HCT116 (cell line): ENCODE measurements around the gene ADGRE1. TPM values are rescaled to one million over a fixed set of nuclear protein-coding genes. Genes with fewer than 3 reads are reported as not detected.

ENCODE experiments used
- ATAC-seq: fragments of 200-7000 bp; cut with Tn5 transposase; 2 replicates; pipeline ENCODE4 v1.9.1; 2020; ENCODE audit warnings: mild to moderate bottlenecking, moderate library complexity
- BruUV-seq: library from RNA; stranded (reverse); fragments of 400-500 nt; replicated peaks from 2 replicates; lab custom pipeline; 2021; lab: Mats Ljungman, UMichigan
- CTCF ChIA-PET: fragments of 300-600 bp; sonication (Branson Sonifier 250); formaldehyde crosslinking; loops from one replicate; lab custom pipeline; 2021; ENCODE audit warnings: antibody characterized with exemption; lab: Charles Lee
- POLR2A ChIA-PET: fragments of 300-600, 350-600 bp; sonication (Branson Sonifier 250); formaldehyde crosslinking; loops from one replicate; lab custom pipeline; 2021; ENCODE audit warnings: antibody characterized with exemption; lab: Charles Lee
- RAD21 ChIA-PET, 2 experiments: fragments of 300-600 bp; sonication (Branson Sonifier 250); formaldehyde crosslinking; loops; one replicate each; lab custom pipeline; 2023; ENCODE audit warnings: low total read pairs in 2 of 2; ENCODE audit not compliant: uncharacterized antibody in 2 of 2, unreplicated experiment in 2 of 2, low non-redundant PET in 1 of 2; lab: Charles Lee
- DNase-seq: peaks from one replicate; pipeline ENCODE4 v3.0.0-alpha.2; 2010; ENCODE audit warnings: low read depth, low spot score
- H2AFZ ChIP-seq: fragments of 200-600 bp; shearing (Covaris generic), sonication (generic); 2 replicates; pipeline ENCODE4 v1.6.1; 2017; ENCODE audit warnings: low read depth, mixed run types, mixed read lengths, antibody characterized with exemption, low read length; ENCODE audit not compliant: poor library complexity, severe bottlenecking
- H3K27ac ChIP-seq: 2 replicates; pipeline ENCODE4 v1.5.1; 2012; ENCODE audit warnings: low read depth, low read length
- H3K27me3 ChIP-seq: fragments of 200-600 bp; sonication (generic); 2 replicates; pipeline ENCODE4 v1.6.1; 2016; ENCODE audit warnings: mixed run types, low read length, mixed read lengths; ENCODE audit not compliant: insufficient read depth
- H3K36me3 ChIP-seq, 2 experiments: fragments of 200-500 bp in 1 of 2; fragments of 200-600 bp in 1 of 2; sonication (Bioruptor generic) in 1 of 2; sonication (generic) in 1 of 2; 2 replicates each; pipeline versions ENCODE4 v1.5.1 to v1.6.1; 2014 to 2016; ENCODE audit warnings: low read length in 2 of 2, inconsistent platforms in 1 of 2, mixed read lengths in 1 of 2, mixed run types in 1 of 2; ENCODE audit not compliant: insufficient read depth in 2 of 2, control insufficient read depth in 1 of 2
- H3K4me1 ChIP-seq, 2 experiments: fragments of 200-600 bp in 1 of 2; sonication (generic) in 1 of 2; 2 replicates each; pipeline versions ENCODE4 v1.5.1 to v1.6.1; 2012 to 2017; ENCODE audit warnings: low read length in 2 of 2, inconsistent platforms in 1 of 2, mild to moderate bottlenecking in 1 of 2, mixed read lengths in 1 of 2, mixed run types in 1 of 2, moderate library complexity in 1 of 2; ENCODE audit not compliant: insufficient read depth in 2 of 2, control insufficient read depth in 1 of 2
- H3K4me2 ChIP-seq: fragments of 200-600 bp; sonication (generic); 2 replicates; pipeline ENCODE4 v1.6.1; 2017; ENCODE audit warnings: mixed run types, low read length, mixed read lengths
- H3K4me3 ChIP-seq, 2 experiments: fragments of 200-600 bp in 1 of 2; sonication (generic) in 1 of 2; replicated peaks in 1 of 2; 2 replicates each; pipeline ENCODE4 v1.5.1; 2011 to 2016; ENCODE audit warnings: low read length in 2 of 2, control low read depth in 1 of 2, low read depth in 1 of 2, mild to moderate bottlenecking in 1 of 2, mixed read lengths in 1 of 2, mixed run types in 1 of 2
- H3K79me2 ChIP-seq: fragments of 200-600 bp; sonication (generic); 2 replicates; pipeline ENCODE4 v1.6.1; 2017; ENCODE audit warnings: mild to moderate bottlenecking, mixed run types, low read length, moderate library complexity, mixed read lengths; ENCODE audit not compliant: insufficient read depth
- H3K9ac ChIP-seq: fragments of 200-600 bp; sonication (generic); 2 replicates; pipeline ENCODE4 v1.6.1; 2016; ENCODE audit warnings: low read length, mixed read lengths
- H3K9me2 ChIP-seq: fragments of 200-600 bp; sonication (generic), shearing (Covaris generic); 2 replicates; pipeline ENCODE4 v1.6.1; 2017; ENCODE audit warnings: mixed run types, mild to moderate bottlenecking, moderate library complexity; ENCODE audit not compliant: insufficient read depth
- H3K9me3 ChIP-seq, 2 experiments: fragments of 200-500 bp in 1 of 2; fragments of 200-600 bp in 1 of 2; sonication (Bioruptor generic) in 1 of 2; sonication (generic) in 1 of 2; 2 replicates each; pipeline ENCODE4 v1.6.1; 2014 to 2017; ENCODE audit warnings: low read length in 2 of 2, mixed read lengths in 2 of 2, inconsistent platforms in 1 of 2, low read depth in 1 of 2, mild to moderate bottlenecking in 1 of 2, mixed run types in 1 of 2, moderate library complexity in 1 of 2; ENCODE audit not compliant: control insufficient read depth in 1 of 2, insufficient read depth in 1 of 2
- H4K20me1 ChIP-seq: fragments of 200-600 bp; sonication (generic), shearing (Covaris generic); 2 replicates; pipeline ENCODE4 v1.6.1; 2017; ENCODE audit warnings: mixed run types, mild to moderate bottlenecking, moderate library complexity; ENCODE audit not compliant: insufficient read depth
- CEBPB ChIP-seq: IDR thresholded peaks from 2 replicates; pipeline ENCODE4 v1.6.1; 2012; ENCODE audit warnings: low read depth
- EGR1 ChIP-seq: IDR thresholded peaks from 2 replicates; pipeline ENCODE4 v1.6.1; 2012; ENCODE audit warnings: low read depth
- EZH2 ChIP-seq: fragments of 200-600 bp; sonication (generic); IDR thresholded peaks from 2 replicates; pipeline ENCODE4 v1.6.1; 2017; ENCODE audit warnings: antibody characterized with exemption, mixed run types
- EZH2phosphoT487 ChIP-seq: fragments of 200-600 bp; IDR thresholded peaks from 2 replicates; pipeline ENCODE4 v1.6.1; 2018; ENCODE audit warnings: antibody characterized with exemption, borderline replicate concordance
- FOSL1 ChIP-seq: IDR thresholded peaks from 2 replicates; pipeline ENCODE4 v1.6.1; 2012; ENCODE audit warnings: low read depth
- JUND ChIP-seq: IDR thresholded peaks from 2 replicates; pipeline ENCODE4 v1.6.1; 2012
- POLR2A ChIP-seq: IDR thresholded peaks from 2 replicates; pipeline ENCODE4 v1.7.0; 2011; ENCODE audit warnings: borderline replicate concordance; ENCODE audit not compliant: insufficient read depth, insufficient read length; ENCODE audit errors: extremely low read depth
- SP1 ChIP-seq: IDR thresholded peaks from 2 replicates; pipeline ENCODE4 v1.6.1; 2012; ENCODE audit warnings: low read depth
- SRF ChIP-seq: IDR thresholded peaks from 2 replicates; pipeline ENCODE4 v1.6.1; 2012; ENCODE audit warnings: low read depth
- YY1 ChIP-seq: IDR thresholded peaks from 2 replicates; pipeline ENCODE4 v1.6.1; 2011; ENCODE audit warnings: low read length, low read depth, moderate library complexity, mild to moderate bottlenecking; ENCODE audit not compliant: insufficient replicate concordance; ENCODE audit errors: extremely low read depth
- intact Hi-C: fragments of 100-400 bp; cut with micrococcal nuclease; formaldehyde crosslinking; loops from 2 replicates; pipeline ENCODE4 v1.10.0; 2022
- total RNA-seq: library from RNA; stranded (reverse); gene quantifications from one replicate; pipeline ENCODE4 v1.2.1, GENCODE V29; 2021; ENCODE audit not compliant: unreplicated experiment
- TF ChIP-seq, protein P1 (sequence below): IDR thresholded peaks from 2 replicates; pipeline ENCODE4 v1.6.1; 2012
- TF ChIP-seq, protein P2 (sequence below): IDR thresholded peaks from 2 replicates; pipeline ENCODE4 v1.6.1; 2012
- TF ChIP-seq, protein P3 (sequence below): IDR thresholded peaks from 2 replicates; pipeline ENCODE4 v1.6.1; 2012; ENCODE audit warnings: low read depth

Gene ADGRE1
- total RNA-seq, 1 experiment from 2014 or later: not detected

DNA sequence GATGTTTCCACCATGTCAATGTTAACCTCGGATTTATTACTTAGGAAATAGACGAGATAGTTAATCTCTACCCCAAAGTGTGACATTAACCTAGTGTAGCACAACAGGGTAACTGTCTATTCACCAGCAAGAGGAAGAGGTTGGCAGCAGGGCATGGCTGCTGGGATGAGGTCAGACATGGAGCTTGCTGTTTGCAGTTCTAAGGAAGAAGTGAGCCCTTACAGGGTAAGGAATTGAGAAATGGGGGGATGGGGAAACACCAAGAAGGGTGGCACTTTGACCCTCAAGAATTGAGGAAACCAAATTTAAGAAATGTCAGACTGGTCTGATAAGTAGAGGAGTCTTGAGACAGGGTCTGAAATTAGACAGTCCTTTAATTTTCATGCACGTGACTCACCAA is 71.4 kb downstream of the ADGRE1 start:
- ChIA-PET CTCF (no interaction called here), POLR2A (no interaction called here), RAD21 (no interaction called here)
- H3K9me2 ChIP-seq: no peaks in the 10 kb centered on the region
- H3K9ac ChIP-seq: no peak overlapping the region
- H3K27ac ChIP-seq: no peak overlapping the region
- TF ChIP-seq, protein P1, sequence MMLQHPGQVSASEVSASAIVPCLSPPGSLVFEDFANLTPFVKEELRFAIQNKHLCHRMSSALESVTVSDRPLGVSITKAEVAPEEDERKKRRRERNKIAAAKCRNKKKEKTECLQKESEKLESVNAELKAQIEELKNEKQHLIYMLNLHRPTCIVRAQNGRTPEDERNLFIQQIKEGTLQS: no peak
- TF ChIP-seq CEBPB (no peak), SP1 (no peak), EZH2phosphoT487 (no peak), EGR1 (no peak), YY1 (no peak), POLR2A (no peak), FOSL1 (no peak)
- no peaks in the 10 kb centered on the region for H3K79me2 ChIP-seq
- H3K27me3 ChIP-seq: no peaks in the 10 kb centered on the region
- no peaks in the 10 kb centered on the region for H3K4me1 ChIP-seq
- H3K4me2 ChIP-seq: no peak overlapping the region
- BruUV-seq: no TSS peak
- intact Hi-C loops: no loop called here
- no peak for ATAC-seq
- no peaks in the 10 kb centered on the region for H3K9me3 ChIP-seq
- H2AFZ ChIP-seq: no peak overlapping the region
- no peaks in the 10 kb centered on the region for H3K36me3 ChIP-seq
- H4K20me1 ChIP-seq: no peaks in the 10 kb centered on the region
- no peak for DNase-seq
- H3K4me3 ChIP-seq: no peak overlapping the region

DNA sequence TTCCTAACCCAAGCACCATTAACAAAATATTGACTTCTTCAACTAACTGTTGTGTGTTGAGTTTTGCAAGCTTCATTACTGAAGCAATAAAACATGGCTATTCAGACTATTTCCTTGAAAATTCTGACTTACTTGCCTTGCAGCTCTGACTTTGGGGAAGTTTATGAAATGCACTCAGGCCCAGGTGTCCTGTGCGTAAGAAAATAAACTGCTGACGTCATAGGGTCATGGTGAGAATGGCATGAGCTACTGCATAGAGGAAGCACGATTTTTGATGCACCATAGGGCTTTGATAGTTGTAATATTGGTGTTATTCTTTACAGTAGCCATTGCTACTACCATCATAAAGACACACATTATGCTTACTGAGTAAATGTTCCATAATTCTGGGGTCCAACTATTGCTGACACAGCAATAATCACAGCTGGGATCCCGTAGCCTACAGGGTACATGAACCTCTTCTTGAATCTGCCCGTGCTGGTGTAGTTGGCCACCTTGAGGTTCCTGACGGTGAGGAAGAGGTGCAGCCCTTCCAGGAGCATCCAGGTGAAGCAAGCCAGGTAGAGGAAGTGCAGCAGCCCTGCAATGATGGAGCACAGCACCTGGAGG is 76.0 kb downstream of the ADGRE1 start:
- Histone ChIP-seq H3K9me3 (no peaks in the 10 kb centered on the region), H3K79me2 (no peaks in the 10 kb centered on the region), H3K9ac (no peak overlapping the region), H3K4me3 (no peak overlapping the region), H3K4me1 (no peaks in the 10 kb centered on the region), H3K36me3 (no peaks in the 10 kb centered on the region), H2AFZ (no peak overlapping the region), H4K20me1 (no peaks in the 10 kb centered on the region), H3K9me2 (no peaks in the 10 kb centered on the region), H3K4me2 (no peak overlapping the region), H3K27ac (no peak overlapping the region), H3K27me3 (no peaks in the 10 kb centered on the region)
- CTCF ChIA-PET: interaction anchor here (1.0 to 1.4 kb wide), 10 partner anchors 10 to 391 kb away, joined by 3 to 13 read pairs (median 4); no protein-coding TSS in a partner anchor
- no peak for ATAC-seq
- BruUV-seq: no TSS peak
- DNase-seq: no peak
- intact Hi-C loops: no loop called here
- TF ChIP-seq, protein P1: no peak
- TF ChIP-seq EZH2 (no peak), SRF (no peak), JUND (no peak)
- TF ChIP-seq, protein P2, sequence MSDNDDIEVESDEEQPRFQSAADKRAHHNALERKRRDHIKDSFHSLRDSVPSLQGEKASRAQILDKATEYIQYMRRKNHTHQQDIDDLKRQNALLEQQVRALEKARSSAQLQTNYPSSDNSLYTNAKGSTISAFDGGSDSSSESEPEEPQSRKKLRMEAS: no peak
- TF ChIP-seq, protein P3, sequence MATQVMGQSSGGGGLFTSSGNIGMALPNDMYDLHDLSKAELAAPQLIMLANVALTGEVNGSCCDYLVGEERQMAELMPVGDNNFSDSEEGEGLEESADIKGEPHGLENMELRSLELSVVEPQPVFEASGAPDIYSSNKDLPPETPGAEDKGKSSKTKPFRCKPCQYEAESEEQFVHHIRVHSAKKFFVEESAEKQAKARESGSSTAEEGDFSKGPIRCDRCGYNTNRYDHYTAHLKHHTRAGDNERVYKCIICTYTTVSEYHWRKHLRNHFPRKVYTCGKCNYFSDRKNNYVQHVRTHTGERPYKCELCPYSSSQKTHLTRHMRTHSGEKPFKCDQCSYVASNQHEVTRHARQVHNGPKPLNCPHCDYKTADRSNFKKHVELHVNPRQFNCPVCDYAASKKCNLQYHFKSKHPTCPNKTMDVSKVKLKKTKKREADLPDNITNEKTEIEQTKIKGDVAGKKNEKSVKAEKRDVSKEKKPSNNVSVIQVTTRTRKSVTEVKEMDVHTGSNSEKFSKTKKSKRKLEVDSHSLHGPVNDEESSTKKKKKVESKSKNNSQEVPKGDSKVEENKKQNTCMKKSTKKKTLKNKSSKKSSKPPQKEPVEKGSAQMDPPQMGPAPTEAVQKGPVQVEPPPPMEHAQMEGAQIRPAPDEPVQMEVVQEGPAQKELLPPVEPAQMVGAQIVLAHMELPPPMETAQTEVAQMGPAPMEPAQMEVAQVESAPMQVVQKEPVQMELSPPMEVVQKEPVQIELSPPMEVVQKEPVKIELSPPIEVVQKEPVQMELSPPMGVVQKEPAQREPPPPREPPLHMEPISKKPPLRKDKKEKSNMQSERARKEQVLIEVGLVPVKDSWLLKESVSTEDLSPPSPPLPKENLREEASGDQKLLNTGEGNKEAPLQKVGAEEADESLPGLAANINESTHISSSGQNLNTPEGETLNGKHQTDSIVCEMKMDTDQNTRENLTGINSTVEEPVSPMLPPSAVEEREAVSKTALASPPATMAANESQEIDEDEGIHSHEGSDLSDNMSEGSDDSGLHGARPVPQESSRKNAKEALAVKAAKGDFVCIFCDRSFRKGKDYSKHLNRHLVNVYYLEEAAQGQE: no peak
- RAD21 ChIA-PET: interaction anchor here in 1 of 2 experiments (1.0 kb wide), 1 partner anchor 21 kb away, joined by 3 read pairs; no protein-coding TSS in a partner anchor
- POLR2A ChIA-PET: interaction anchor here (0.5 to 1.5 kb wide), 3 partner anchors 10 to 1056 kb away, joined by 3 to 6 read pairs (median 3); no protein-coding TSS in a partner anchor
